ENCODE data around the gene CIDEB.

CIDEB gene

GRCh38 chr14:24271834-24272263 lies 35.9 kb downstream of the CIDEB start:
- H3K4me3 ChIP-seq (ENCODE audit: control insufficient read depth, low read depth, low read length) = peak overlapping the region; percentile 79
- no peak for DNase-seq (ENCODE audit: low read depth)
- TF ChIP-seq CTCF (IDR thresholded peaks at IDR 0.05; ENCODE audit: control insufficient read depth, insufficient read depth, low read depth, low read length, missing control alignments) = no peak

GRCh38 chr14:24271134-24271833 lies 36.5 kb downstream of the CIDEB start, which contains the start of gene RABGGTA:
Gene RABGGTA, minus strand, starts transcription at chr14:24271597. Its CDS starts 482 bp downstream, at chr14:24271115.
- H3K4me3 ChIP-seq (ENCODE audit: control insufficient read depth, low read depth, low read length) = peak within 1 kb of the TSS; percentile 79
- TF ChIP-seq CTCF (IDR thresholded peaks at IDR 0.05; ENCODE audit: control insufficient read depth, insufficient read depth, low read depth, low read length, missing control alignments) = peak; percentile 66
- DNase-seq (ENCODE audit: low read depth) = peak; percentile 46

GRCh38 chr14:24270537-24271133 lies 37.1 kb downstream of the CIDEB start:
- no peak for TF ChIP-seq CTCF (IDR thresholded peaks at IDR 0.05; ENCODE audit: control insufficient read depth, insufficient read depth, low read depth, low read length, missing control alignments)
- peak overlapping the region; percentile 79 for H3K4me3 ChIP-seq (ENCODE audit: control insufficient read depth, low read depth, low read length)
- DNase-seq (ENCODE audit: low read depth) = no peak

- DNase-seq (ENCODE audit: low read depth) = no peak
- TF ChIP-seq CTCF (IDR thresholded peaks at IDR 0.05; ENCODE audit: control insufficient read depth, insufficient read depth, low read depth, low read length, missing control alignments) = no peak
- no peak overlapping the region for H3K4me3 ChIP-seq (ENCODE audit: control insufficient read depth, low read depth, low read length)
Measured at GRCh38 chr14:24269910-24270536, 37.8 kb downstream of the CIDEB start.

GRCh38 chr14:24269368-24269767 lies 38.4 kb downstream of the CIDEB start:
- no peak for DNase-seq (ENCODE audit: low read depth)
- H3K4me3 ChIP-seq (ENCODE audit: control insufficient read depth, low read depth, low read length) = no peak overlapping the region
- TF ChIP-seq CTCF (IDR thresholded peaks at IDR 0.05; ENCODE audit: control insufficient read depth, insufficient read depth, low read depth, low read length, missing control alignments) = no peak

GRCh38 chr14:24268225-24268624 lies 39.6 kb downstream of the CIDEB start:
- H3K4me3 ChIP-seq (ENCODE audit: control insufficient read depth, low read depth, low read length) = no peak overlapping the region
- TF ChIP-seq CTCF (IDR thresholded peaks at IDR 0.05; ENCODE audit: control insufficient read depth, insufficient read depth, low read depth, low read length, missing control alignments) = no peak
- no peak for DNase-seq (ENCODE audit: low read depth)
